Measurements from ENCODE around the gene PXYLP1.

DNA sequence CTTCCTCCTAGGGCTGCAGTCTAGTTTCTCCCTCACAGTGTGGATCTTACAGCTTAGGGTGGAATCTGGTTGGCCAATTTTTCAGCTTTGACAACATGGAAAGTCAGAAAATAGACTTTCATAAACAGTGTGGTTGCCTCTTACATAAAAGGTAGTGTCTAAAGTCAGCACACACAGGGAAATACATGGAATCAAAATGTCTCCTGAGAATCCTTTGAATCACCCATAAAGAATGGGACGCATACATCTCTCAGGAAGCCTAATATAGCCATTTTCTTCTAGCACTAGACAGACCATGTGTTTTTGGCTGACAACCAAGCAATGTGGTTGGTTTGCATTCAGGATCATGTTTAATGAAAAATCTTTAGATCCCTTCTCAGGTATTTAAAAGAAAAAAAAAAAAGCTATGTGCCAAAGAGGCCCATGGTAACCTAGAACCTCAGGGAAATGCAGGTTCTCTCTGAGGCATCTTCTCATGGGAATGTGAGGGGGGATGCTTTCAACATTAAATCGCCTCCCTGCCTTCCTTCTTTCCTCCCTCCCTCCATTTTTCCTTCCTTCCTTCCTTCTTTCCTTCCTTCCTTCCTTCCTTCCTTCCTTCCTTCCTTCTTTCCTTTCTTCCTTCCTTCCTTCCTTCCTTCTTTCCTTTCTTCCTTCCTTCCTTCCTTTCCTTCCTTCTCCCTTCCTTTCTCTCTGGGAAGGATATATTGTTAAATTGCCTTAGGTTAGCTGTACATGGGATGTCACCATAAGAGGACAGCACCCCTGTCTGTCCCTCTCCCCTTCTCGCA is 102.4 kb downstream of the PXYLP1 start:
- no peak for TF ChIP-seq CTBP1 (IDR thresholded peaks at IDR 0.05; ENCODE audit: borderline replicate concordance)
- no peak for TF ChIP-seq LEF1 (IDR thresholded peaks at IDR 0.05; ENCODE audit: borderline replicate concordance)

Data from HEK293T (cell line).